GM23338 (cell line): ENCODE results near the gene OIP5. TPM values are rescaled to one million over a fixed set of nuclear protein-coding genes. Genes with fewer than 3 reads are reported as not detected.

Experiments
- ATAC-seq: fragments of 200-7000 bp; cut with Tn5 transposase; 3 replicates; pipeline ENCODE4 v1.9.1; 2020
- DNase-seq: peaks from one replicate; pipeline ENCODE4 v3.0.0-alpha.2; 2015; ENCODE audit warnings: low spot score
- H2AFZ ChIP-seq: fragments of 200-600 bp; sonication (generic); 2 replicates; pipeline ENCODE4 v1.8.0; 2016; ENCODE audit warnings: antibody characterized with exemption, mild to moderate bottlenecking, moderate library complexity
- H3F3A ChIP-seq: fragments of 200-600 bp; sonication (generic); replicated peaks from 2 replicates; pipeline ENCODE4 v1.8.0; 2017; ENCODE audit warnings: antibody characterized with exemption, mixed run types, low read depth
- H3K27ac ChIP-seq: fragments of 200-600 bp; sonication (generic); 2 replicates; pipeline ENCODE4 v1.6.1; 2016; ENCODE audit warnings: low read depth
- H3K27me3 ChIP-seq: fragments of 200-600 bp; sonication (generic); 2 replicates; pipeline ENCODE4 v1.8.0; 2016; ENCODE audit warnings: mild to moderate bottlenecking, mixed run types, moderate library complexity; ENCODE audit not compliant: insufficient read depth
- H3K36me3 ChIP-seq: fragments of 200-600 bp; sonication (generic); 2 replicates; pipeline ENCODE4 v1.8.0; 2016; ENCODE audit warnings: mild to moderate bottlenecking; ENCODE audit not compliant: insufficient read depth
- H3K4me1 ChIP-seq: fragments of 200-600 bp; sonication (generic); 2 replicates; pipeline ENCODE4 v1.8.0; 2016; ENCODE audit warnings: mild to moderate bottlenecking, moderate library complexity; ENCODE audit not compliant: insufficient read depth
- H3K4me2 ChIP-seq: fragments of 200-600 bp; sonication (generic); 2 replicates; pipeline ENCODE4 v1.7.1; 2017; ENCODE audit warnings: mixed run types
- H3K4me3 ChIP-seq: fragments of 200-600 bp; sonication (generic); 2 replicates; pipeline ENCODE4 v1.6.1; 2016; ENCODE audit warnings: mixed run types
- H3K79me2 ChIP-seq: fragments of 200-600 bp; sonication (generic); replicated peaks from 2 replicates; pipeline ENCODE4 v1.8.0; 2017; ENCODE audit warnings: mild to moderate bottlenecking; ENCODE audit not compliant: insufficient read depth
- H3K9me2 ChIP-seq: fragments of 200-600 bp; sonication (generic); 2 replicates; pipeline ENCODE4 v1.8.0; 2017; ENCODE audit not compliant: insufficient read depth
- H4K20me1 ChIP-seq: fragments of 200-600 bp; sonication (generic); replicated peaks from 2 replicates; pipeline ENCODE4 v1.8.0; 2017; ENCODE audit warnings: mild to moderate bottlenecking; ENCODE audit not compliant: insufficient read depth
- H3K27ac Mint-ChIP-seq: 2 replicates; pipeline ENCODE4 v1.8.0; 2020; ENCODE audit warnings: inconsistent platforms, mild to moderate bottlenecking, moderate library complexity, mixed read lengths
- H3K27me3 Mint-ChIP-seq: 3 replicates; pipeline ENCODE4 v1.8.0; 2022; ENCODE audit warnings: low read depth, mild to moderate bottlenecking, moderate library complexity, mixed read lengths, inconsistent platforms; ENCODE audit not compliant: insufficient read depth, poor library complexity
- H3K36me3 Mint-ChIP-seq: 3 replicates; pipeline ENCODE4 v1.8.0; 2021; ENCODE audit warnings: low read depth, mild to moderate bottlenecking, inconsistent platforms, moderate library complexity, mixed read lengths
- H3K4me1 Mint-ChIP-seq: 3 replicates; pipeline ENCODE4 v1.8.0; 2020; ENCODE audit warnings: mild to moderate bottlenecking, inconsistent platforms, mixed read lengths
- H3K4me3 Mint-ChIP-seq: 3 replicates; pipeline ENCODE4 v1.8.0; 2021; ENCODE audit warnings: moderate library complexity, mild to moderate bottlenecking, inconsistent platforms, mixed read lengths
- H3K9me3 Mint-ChIP-seq: 3 replicates; pipeline ENCODE4 v1.8.0; 2020; ENCODE audit warnings: moderate library complexity, mild to moderate bottlenecking, inconsistent platforms, mixed read lengths
- CREB1 ChIP-seq: fragments of 250-450 bp; sonication (Bioruptor Pico); IDR thresholded peaks from 2 replicates; pipeline ENCODE4 v1.5.0; 2020; ENCODE audit warnings: low read depth, mild to moderate bottlenecking, moderate library complexity
- EZH2 ChIP-seq: fragments of 200-600 bp; sonication (generic); IDR thresholded peaks from one replicate; pipeline ENCODE4 v1.8.0; 2017; ENCODE audit warnings: antibody characterized with exemption, mild to moderate bottlenecking, low read depth; ENCODE audit not compliant: unreplicated experiment
- EZH2phosphoT487 ChIP-seq: fragments of 200-600 bp; sonication (generic); IDR thresholded peaks from one replicate; pipeline ENCODE4 v1.8.1; 2018; ENCODE audit warnings: antibody characterized with exemption; ENCODE audit not compliant: unreplicated experiment
- JUNB ChIP-seq: IDR thresholded peaks from one replicate; pipeline ENCODE4 v1.6.1; 2016; ENCODE audit warnings: antibody characterized with exemption; ENCODE audit not compliant: unreplicated experiment
- NANOG ChIP-seq: IDR thresholded peaks from 2 replicates; pipeline ENCODE4 v1.6.1; 2016; ENCODE audit warnings: antibody characterized with exemption, borderline replicate concordance
- POLR2AphosphoS5 ChIP-seq: IDR thresholded peaks from 2 replicates; pipeline ENCODE4 v1.6.1; 2016; ENCODE audit warnings: antibody characterized with exemption, low read depth
- REST ChIP-seq: IDR thresholded peaks from one replicate; pipeline ENCODE4 v1.6.1; 2018; ENCODE audit warnings: antibody characterized with exemption; ENCODE audit not compliant: unreplicated experiment
- STAT1 ChIP-seq: IDR thresholded peaks from one replicate; pipeline ENCODE4 v1.6.1; 2016; ENCODE audit warnings: antibody characterized with exemption; ENCODE audit not compliant: unreplicated experiment
- ZNF114 ChIP-seq: fragments of 250-450 bp; sonication (Bioruptor Pico); IDR thresholded peaks from 2 replicates; pipeline ENCODE4 v1.5.0; 2020; ENCODE audit warnings: mild to moderate bottlenecking, moderate library complexity
- ZNF331 ChIP-seq: fragments of 250-450 bp; sonication (Bioruptor Pico); IDR thresholded peaks from 2 replicates; pipeline ENCODE4 v1.5.0; 2020; ENCODE audit warnings: low read depth, mild to moderate bottlenecking, moderate library complexity
- polyA plus RNA-seq: library from polyadenylated mRNA; unstranded; fragments of >200 nt; fragmentation: Nextera tagmentation; extraction: Ambion mirVana; gene quantifications from 2 replicates; pipeline ENCODE4 v1.2.1, GENCODE V29; 2016
- total RNA-seq: library from RNA; depleted of rRNA; stranded (reverse); fragments of >200 nt; shearing (Covaris generic); gene quantifications from 2 replicates; pipeline ENCODE4 v1.2.3, GENCODE V29; 2014
- TF ChIP-seq, protein P1 (sequence below): fragments of 250-450 bp; sonication (Bioruptor Pico); IDR thresholded peaks from 2 replicates; pipeline ENCODE4 v1.5.0; 2020; ENCODE audit warnings: mild to moderate bottlenecking, moderate library complexity
- TF ChIP-seq, protein P2 (sequence below), 2 experiments: fragments of 200-600 bp in 1 of 2; sonication (generic) in 1 of 2; conservative IDR thresholded peaks; 2 replicates each; pipeline versions ENCODE4 v1.5.1 to v1.6.1; 2016 to 2017; ENCODE audit warnings: antibody characterized with exemption in 2 of 2, low read depth in 2 of 2, mild to moderate bottlenecking in 2 of 2, moderate library complexity in 1 of 2
- TF ChIP-seq, protein P3 (sequence below): IDR thresholded peaks from 2 replicates; pipeline ENCODE4 v1.6.1; 2016; ENCODE audit warnings: antibody characterized with exemption

Gene OIP5
- total and polyA plus RNA-seq, 2 experiments from 2014 or later = 61.1 to 71.7 TPM

DNA sequence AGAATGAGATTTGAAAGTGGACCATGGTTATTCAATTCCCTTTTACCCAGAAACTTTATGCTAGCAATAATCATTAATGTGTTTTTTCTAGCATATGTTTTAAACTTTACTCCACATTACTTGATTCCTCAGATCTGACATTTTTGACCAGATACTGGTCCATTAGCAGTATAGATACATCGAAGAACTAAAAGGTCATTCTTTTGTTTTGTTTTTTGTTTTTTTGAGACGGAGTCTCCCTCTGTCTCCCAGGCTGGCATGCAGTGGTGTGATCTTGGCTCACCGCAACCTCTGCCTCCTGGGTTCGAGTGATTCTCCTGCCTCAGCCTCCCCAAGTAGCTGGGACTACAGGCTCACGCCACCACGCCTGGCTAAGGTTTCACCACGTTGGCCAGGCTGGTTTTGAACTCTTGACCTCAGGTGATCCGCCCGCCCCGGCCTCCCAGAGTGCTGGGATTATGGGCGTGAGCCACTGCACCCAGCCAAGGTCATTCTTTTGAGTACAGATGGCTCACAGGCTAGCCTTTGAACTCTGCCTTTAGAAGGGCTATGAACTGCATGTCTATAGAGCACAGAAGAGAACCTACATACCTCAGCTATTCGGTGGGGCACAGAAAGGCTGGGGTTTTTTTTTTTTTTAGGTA is 72.7 kb downstream of the OIP5 start:
- no peak overlapping the region for H3K4me3 ChIP-seq
- no peaks in the 10 kb centered on the region for H3K27me3 ChIP-seq
- no peaks in the 10 kb centered on the region; the same call in 1 of the 2 replicates for H3K4me1 ChIP-seq
- ATAC-seq (no peak), DNase-seq (no peak)
- Mint-ChIP-seq H3K36me3 (peaks cover 19% of the 10 kb centered on the region; the same call in 2 of the 3 replicates), H3K4me3 (no peak overlapping the region), H3K9me3 (no peaks in the 10 kb centered on the region), H3K27ac (no peak overlapping the region), H3K27me3 (peaks cover 7% of the 10 kb centered on the region), H3K4me1 (peaks cover 16% of the 10 kb centered on the region; the same call in 2 of the 3 replicates)
- H3F3A ChIP-seq = no peaks in the 10 kb centered on the region; the same call in 1 of the 2 replicates
- TF ChIP-seq POLR2AphosphoS5 (no peak), STAT1 (no peak), ZNF331 (no peak), NANOG (no peak), REST (no peak), JUNB (no peak), EZH2 (no peak), ZNF114 (CRISPR knock-in tag) (no peak), CREB1 (CRISPR knock-in tag) (no peak), EZH2phosphoT487 (no peak)
- TF ChIP-seq, protein P1, sequence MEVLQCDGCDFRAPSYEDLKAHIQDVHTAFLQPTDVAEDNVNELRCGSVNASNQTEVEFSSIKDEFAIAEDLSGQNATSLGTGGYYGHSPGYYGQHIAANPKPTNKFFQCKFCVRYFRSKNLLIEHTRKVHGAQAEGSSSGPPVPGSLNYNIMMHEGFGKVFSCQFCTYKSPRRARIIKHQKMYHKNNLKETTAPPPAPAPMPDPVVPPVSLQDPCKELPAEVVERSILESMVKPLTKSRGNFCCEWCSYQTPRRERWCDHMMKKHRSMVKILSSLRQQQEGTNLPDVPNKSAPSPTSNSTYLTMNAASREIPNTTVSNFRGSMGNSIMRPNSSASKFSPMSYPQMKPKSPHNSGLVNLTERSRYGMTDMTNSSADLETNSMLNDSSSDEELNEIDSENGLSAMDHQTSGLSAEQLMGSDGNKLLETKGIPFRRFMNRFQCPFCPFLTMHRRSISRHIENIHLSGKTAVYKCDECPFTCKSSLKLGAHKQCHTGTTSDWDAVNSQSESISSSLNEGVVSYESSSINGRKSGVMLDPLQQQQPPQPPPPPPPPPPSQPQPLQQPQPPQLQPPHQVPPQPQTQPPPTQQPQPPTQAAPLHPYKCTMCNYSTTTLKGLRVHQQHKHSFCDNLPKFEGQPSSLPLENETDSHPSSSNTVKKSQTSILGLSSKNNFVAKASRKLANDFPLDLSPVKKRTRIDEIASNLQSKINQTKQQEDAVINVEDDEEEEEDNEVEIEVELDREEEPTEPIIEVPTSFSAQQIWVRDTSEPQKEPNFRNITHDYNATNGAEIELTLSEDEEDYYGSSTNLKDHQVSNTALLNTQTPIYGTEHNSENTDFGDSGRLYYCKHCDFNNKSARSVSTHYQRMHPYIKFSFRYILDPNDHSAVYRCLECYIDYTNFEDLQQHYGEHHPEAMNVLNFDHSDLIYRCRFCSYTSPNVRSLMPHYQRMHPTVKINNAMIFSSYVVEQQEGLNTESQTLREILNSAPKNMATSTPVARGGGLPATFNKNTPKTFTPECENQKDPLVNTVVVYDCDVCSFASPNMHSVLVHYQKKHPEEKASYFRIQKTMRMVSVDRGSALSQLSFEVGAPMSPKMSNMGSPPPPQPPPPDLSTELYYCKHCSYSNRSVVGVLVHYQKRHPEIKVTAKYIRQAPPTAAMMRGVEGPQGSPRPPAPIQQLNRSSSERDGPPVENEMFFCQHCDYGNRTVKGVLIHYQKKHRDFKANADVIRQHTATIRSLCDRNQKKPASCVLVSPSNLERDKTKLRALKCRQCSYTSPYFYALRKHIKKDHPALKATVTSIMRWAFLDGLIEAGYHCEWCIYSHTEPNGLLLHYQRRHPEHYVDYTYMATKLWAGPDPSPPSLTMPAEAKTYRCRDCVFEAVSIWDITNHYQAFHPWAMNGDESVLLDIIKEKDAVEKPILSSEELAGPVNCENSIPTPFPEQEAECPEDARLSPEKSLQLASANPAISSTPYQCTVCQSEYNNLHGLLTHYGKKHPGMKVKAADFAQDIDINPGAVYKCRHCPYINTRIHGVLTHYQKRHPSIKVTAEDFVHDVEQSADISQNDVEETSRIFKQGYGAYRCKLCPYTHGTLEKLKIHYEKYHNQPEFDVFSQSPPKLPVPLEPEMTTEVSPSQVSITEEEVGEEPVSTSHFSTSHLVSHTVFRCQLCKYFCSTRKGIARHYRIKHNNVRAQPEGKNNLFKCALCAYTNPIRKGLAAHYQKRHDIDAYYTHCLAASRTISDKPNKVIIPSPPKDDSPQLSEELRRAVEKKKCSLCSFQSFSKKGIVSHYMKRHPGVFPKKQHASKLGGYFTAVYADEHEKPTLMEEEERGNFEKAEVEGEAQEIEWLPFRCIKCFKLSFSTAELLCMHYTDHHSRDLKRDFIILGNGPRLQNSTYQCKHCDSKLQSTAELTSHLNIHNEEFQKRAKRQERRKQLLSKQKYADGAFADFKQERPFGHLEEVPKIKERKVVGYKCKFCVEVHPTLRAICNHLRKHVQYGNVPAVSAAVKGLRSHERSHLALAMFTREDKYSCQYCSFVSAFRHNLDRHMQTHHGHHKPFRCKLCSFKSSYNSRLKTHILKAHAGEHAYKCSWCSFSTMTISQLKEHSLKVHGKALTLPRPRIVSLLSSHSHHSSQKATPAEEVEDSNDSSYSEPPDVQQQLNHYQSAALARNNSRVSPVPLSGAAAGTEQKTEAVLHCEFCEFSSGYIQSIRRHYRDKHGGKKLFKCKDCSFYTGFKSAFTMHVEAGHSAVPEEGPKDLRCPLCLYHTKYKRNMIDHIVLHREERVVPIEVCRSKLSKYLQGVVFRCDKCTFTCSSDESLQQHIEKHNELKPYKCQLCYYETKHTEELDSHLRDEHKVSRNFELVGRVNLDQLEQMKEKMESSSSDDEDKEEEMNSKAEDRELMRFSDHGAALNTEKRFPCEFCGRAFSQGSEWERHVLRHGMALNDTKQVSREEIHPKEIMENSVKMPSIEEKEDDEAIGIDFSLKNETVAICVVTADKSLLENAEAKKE (CRISPR knock-in tag) = no peak
- TF ChIP-seq, protein P2, sequence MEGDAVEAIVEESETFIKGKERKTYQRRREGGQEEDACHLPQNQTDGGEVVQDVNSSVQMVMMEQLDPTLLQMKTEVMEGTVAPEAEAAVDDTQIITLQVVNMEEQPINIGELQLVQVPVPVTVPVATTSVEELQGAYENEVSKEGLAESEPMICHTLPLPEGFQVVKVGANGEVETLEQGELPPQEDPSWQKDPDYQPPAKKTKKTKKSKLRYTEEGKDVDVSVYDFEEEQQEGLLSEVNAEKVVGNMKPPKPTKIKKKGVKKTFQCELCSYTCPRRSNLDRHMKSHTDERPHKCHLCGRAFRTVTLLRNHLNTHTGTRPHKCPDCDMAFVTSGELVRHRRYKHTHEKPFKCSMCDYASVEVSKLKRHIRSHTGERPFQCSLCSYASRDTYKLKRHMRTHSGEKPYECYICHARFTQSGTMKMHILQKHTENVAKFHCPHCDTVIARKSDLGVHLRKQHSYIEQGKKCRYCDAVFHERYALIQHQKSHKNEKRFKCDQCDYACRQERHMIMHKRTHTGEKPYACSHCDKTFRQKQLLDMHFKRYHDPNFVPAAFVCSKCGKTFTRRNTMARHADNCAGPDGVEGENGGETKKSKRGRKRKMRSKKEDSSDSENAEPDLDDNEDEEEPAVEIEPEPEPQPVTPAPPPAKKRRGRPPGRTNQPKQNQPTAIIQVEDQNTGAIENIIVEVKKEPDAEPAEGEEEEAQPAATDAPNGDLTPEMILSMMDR (conservative IDR thresholded peaks at IDR 0.05; ENCODE audit: low read depth in 2 of 2) = no peak
- TF ChIP-seq, protein P3, sequence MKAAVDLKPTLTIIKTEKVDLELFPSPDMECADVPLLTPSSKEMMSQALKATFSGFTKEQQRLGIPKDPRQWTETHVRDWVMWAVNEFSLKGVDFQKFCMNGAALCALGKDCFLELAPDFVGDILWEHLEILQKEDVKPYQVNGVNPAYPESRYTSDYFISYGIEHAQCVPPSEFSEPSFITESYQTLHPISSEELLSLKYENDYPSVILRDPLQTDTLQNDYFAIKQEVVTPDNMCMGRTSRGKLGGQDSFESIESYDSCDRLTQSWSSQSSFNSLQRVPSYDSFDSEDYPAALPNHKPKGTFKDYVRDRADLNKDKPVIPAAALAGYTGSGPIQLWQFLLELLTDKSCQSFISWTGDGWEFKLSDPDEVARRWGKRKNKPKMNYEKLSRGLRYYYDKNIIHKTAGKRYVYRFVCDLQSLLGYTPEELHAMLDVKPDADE = no peak
- H3K27ac ChIP-seq = no peak overlapping the region; the same call in 1 of the 2 replicates
- no peak overlapping the region for H3K4me2 ChIP-seq
- H3K36me3 ChIP-seq = peaks cover 5% of the 10 kb centered on the region; the same call in 1 of the 2 replicates
- H2AFZ ChIP-seq = no peak overlapping the region
- no peaks in the 10 kb centered on the region; the same call in 1 of the 2 replicates for H4K20me1 ChIP-seq
- H3K79me2 ChIP-seq = no peaks in the 10 kb centered on the region
- H3K9me2 ChIP-seq = no peaks in the 10 kb centered on the region
